Calu3 (cell line): ENCODE results near the gene BTBD19. TPM values are rescaled to one million over a fixed set of nuclear protein-coding genes. Genes with fewer than 3 reads are reported as not detected.
A peak's percentile ranks its signal among the peaks of the same experiment; 100 is the strongest.
"Not testable (repeated sequence)": the region's sequence is repeated elsewhere in the genome, so short reads cannot be mapped to it uniquely, and the experiment has no call there.

Source experiments
- BruUV-seq: library from RNA; stranded (reverse); fragments of 400-500 nt; replicated peaks from 2 replicates; lab custom pipeline; 2021; lab: Mats Ljungman, UMichigan
- CTCF ChIA-PET: fragments of 300-600 bp; sonication (Branson Sonifier 250); formaldehyde crosslinking; loops from one replicate; lab custom pipeline; 2022; ENCODE audit warnings: antibody characterized with exemption; lab: Charles Lee
- DNase-seq: peaks from one replicate; pipeline ENCODE4 v3.0.0; 2022
- H3K27ac Mint-ChIP-seq: one replicate; pipeline ENCODE4 v1.8.0; 2022; ENCODE audit warnings: mixed read lengths; ENCODE audit not compliant: unreplicated experiment
- H3K27me3 Mint-ChIP-seq: one replicate; pipeline ENCODE4 v1.8.0; 2022; ENCODE audit warnings: mixed read lengths; ENCODE audit not compliant: unreplicated experiment
- H3K36me3 Mint-ChIP-seq: one replicate; pipeline ENCODE4 v1.8.0; 2022; ENCODE audit warnings: mild to moderate bottlenecking, moderate library complexity, mixed read lengths; ENCODE audit not compliant: insufficient read depth, unreplicated experiment
- H3K4me1 Mint-ChIP-seq: one replicate; pipeline ENCODE4 v1.8.0; 2022; ENCODE audit warnings: mild to moderate bottlenecking, low read depth, mixed read lengths; ENCODE audit not compliant: unreplicated experiment
- H3K4me3 Mint-ChIP-seq: one replicate; pipeline ENCODE4 v1.8.0; 2022; ENCODE audit warnings: mild to moderate bottlenecking, low read depth, moderate library complexity, mixed read lengths; ENCODE audit not compliant: unreplicated experiment
- H3K9me3 Mint-ChIP-seq: one replicate; pipeline ENCODE4 v1.8.0; 2022; ENCODE audit warnings: low read depth, mixed read lengths; ENCODE audit not compliant: unreplicated experiment
- intact Hi-C: fragments of 100-400 bp; cut with micrococcal nuclease; formaldehyde crosslinking; loops from one replicate; pipeline ENCODE4 v1.10.0; 2022; ENCODE audit not compliant: unreplicated experiment
- total RNA-seq: library from RNA; stranded (reverse); gene quantifications from 2 replicates; pipeline ENCODE4 v1.2.3, GENCODE V29; 2022
- TF ChIP-seq, protein P1 (sequence below): fragments of 200-600 bp; IDR thresholded peaks from one replicate; pipeline ENCODE4 v1.8.0; 2022; ENCODE audit warnings: antibody characterized with exemption; ENCODE audit not compliant: unreplicated experiment

Gene BTBD19
- total RNA-seq, 1 experiment from 2014 or later: 5.9 TPM

DNA sequence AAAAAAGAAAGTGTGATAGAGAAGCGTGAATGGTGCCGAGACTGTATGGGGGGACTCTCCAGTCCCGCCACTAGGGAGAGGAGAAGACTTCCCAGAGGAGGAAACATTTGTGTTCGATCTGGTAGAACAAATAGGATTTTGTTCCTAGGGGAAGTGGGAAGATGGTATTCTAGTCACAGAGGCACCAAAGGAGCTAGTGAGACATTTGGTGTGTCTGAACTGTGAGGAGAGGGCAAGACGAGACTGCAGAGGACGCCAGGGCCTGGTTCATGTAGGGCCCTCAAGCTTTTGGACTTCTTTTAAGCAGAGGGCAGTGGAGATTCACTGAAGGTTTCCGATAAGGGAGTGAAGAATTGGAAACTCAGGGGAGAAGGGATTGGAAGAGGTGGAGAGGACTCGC lies 2.9 kb downstream of the BTBD19 start:
- BruUV-seq: no TSS peak
- CTCF ChIA-PET: no interaction called here
- Mint-ChIP-seq H3K9me3 (no peaks in the 10 kb centered on the region), H3K27me3 (no peaks in the 10 kb centered on the region), H3K4me3 (no peak overlapping the region), H3K36me3 (peaks cover 42% of the 10 kb centered on the region), H3K27ac (peak overlapping the region; percentile 2), H3K4me1 (peaks cover 42% of the 10 kb centered on the region)
- TF ChIP-seq, protein P1, sequence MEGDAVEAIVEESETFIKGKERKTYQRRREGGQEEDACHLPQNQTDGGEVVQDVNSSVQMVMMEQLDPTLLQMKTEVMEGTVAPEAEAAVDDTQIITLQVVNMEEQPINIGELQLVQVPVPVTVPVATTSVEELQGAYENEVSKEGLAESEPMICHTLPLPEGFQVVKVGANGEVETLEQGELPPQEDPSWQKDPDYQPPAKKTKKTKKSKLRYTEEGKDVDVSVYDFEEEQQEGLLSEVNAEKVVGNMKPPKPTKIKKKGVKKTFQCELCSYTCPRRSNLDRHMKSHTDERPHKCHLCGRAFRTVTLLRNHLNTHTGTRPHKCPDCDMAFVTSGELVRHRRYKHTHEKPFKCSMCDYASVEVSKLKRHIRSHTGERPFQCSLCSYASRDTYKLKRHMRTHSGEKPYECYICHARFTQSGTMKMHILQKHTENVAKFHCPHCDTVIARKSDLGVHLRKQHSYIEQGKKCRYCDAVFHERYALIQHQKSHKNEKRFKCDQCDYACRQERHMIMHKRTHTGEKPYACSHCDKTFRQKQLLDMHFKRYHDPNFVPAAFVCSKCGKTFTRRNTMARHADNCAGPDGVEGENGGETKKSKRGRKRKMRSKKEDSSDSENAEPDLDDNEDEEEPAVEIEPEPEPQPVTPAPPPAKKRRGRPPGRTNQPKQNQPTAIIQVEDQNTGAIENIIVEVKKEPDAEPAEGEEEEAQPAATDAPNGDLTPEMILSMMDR: no peak
- no peak for DNase-seq
- intact Hi-C loops: no loop called here

- Mint-ChIP-seq H3K9me3 (no peaks in the 10 kb centered on the region), H3K4me1 (peaks cover 38% of the 10 kb centered on the region), H3K4me3 (no peak overlapping the region), H3K27me3 (no peaks in the 10 kb centered on the region), H3K36me3 (peaks cover 31% of the 10 kb centered on the region), H3K27ac (no peak overlapping the region)
- no peak for DNase-seq
- no TSS peak for BruUV-seq
- intact Hi-C loops: no loop called here
- CTCF ChIA-PET: no interaction called here
- TF ChIP-seq, protein P1: no peak
Observed at GRCh38 chr1:44812822-44813543, 4.7 kb downstream of the BTBD19 start.

- CTCF ChIA-PET, DNase-seq, H3K27me3 Mint-ChIP-seq, H3K4me3 Mint-ChIP-seq, H3K9me3 Mint-ChIP-seq, intact Hi-C loops, BruUV-seq, H3K27ac Mint-ChIP-seq: not testable (repeated sequence)
- Mint-ChIP-seq H3K36me3 (peaks cover 37% of the 10 kb centered on the region), H3K4me1 (peaks cover 59% of the 10 kb centered on the region)
Observed at GRCh38 chr1:44815926-44816325, 7.6 kb downstream of the BTBD19 start.

GRCh38 chr1:44817307-44817706 lies 9.0 kb downstream of the BTBD19 start:
- Mint-ChIP-seq H3K27ac (peak overlapping the region; percentile 50), H3K9me3 (no peaks in the 10 kb centered on the region), H3K4me3 (peak overlapping the region; percentile 75), H3K36me3 (peaks cover 27% of the 10 kb centered on the region), H3K4me1 (peaks cover 48% of the 10 kb centered on the region), H3K27me3 (no peaks in the 10 kb centered on the region)
- CTCF ChIA-PET: interaction anchor here (1.2 kb wide), 1 partner anchor 17 kb away, joined by 3 read pairs; the partner anchor contains the start of gene PLK3
- TF ChIP-seq, protein P1: no peak
- intact Hi-C loops: no loop called here
- no peak for DNase-seq
- BruUV-seq: no TSS peak
